Measurements from ENCODE around the gene KCNK3.

- peak in 1 of 2 donors; percentile 63 for TF ChIP-seq POLR2AphosphoS5 (IDR thresholded peaks at IDR 0.05)
- TF ChIP-seq CTCF (IDR thresholded peaks at IDR 0.05) = no peak
These were observed 31.6 kb downstream of the KCNK3 start for GRCh38 chr2:26723991-26724750.
